K562 treated with DMSO at 1 percent for 24 hours (cell line): ENCODE results near the gene COX5A. TPM values are rescaled to one million over a fixed set of nuclear protein-coding genes. Genes with fewer than 3 reads are reported as not detected.

Source experiments
- total RNA-seq: library from RNA; unstranded; fragments of 300-600 nt; gene quantifications from 2 replicates; pipeline ENCODE4 v1.2.3, GENCODE V29; 2022; ENCODE audit warnings: low read depth; ENCODE audit not compliant: insufficient read depth

COX5A gene
- 394 and 429 TPM in 2 replicates for total RNA-seq

GRCh38 chr15:74937590-74938371 is at the start of gene COX5A:
COX5A (minus strand) TSS chr15:74938073; CDS start chr15:74938014, 59 bp downstream.

GRCh38 chr15:74956648-74957475 is 19.0 kb upstream of the COX5A start, which contains the start of gene RPP25:
RPP25 (minus strand) TSS chr15:74956772; CDS start chr15:74956583, 189 bp downstream.

GRCh38 chr15:74906450-74907162 is 31.3 kb downstream of the COX5A start, which contains the start of gene FAM219B:
FAM219B (minus strand) TSS chr15:74906851; CDS start chr15:74906800, 51 bp downstream.

GRCh38 chr15:74889883-74890664 is 47.8 kb downstream of the COX5A start, which contains the start of gene MPI:
MPI (plus strand) TSS chr15:74890042; CDS start chr15:74890074, 32 bp downstream.

GRCh38 chr15:74873036-74873755 is 64.7 kb downstream of the COX5A start, which contains the start of gene SCAMP2:
SCAMP2 (minus strand) TSS chr15:74873365; CDS start chr15:74873255, 110 bp downstream.

Other genes starting within 250 kb of the COX5A start
- gene EDC3, start 242.0 kb downstream of the COX5A start, total RNA-seq, result 43.1 and 47.7 TPM in 2 replicates
- 0.17 and 0.78 TPM in 2 replicates for gene CYP1A1, start 212.5 kb downstream of the COX5A start, total RNA-seq
- not detected in 2 replicates for gene CYP1A2, start 189.2 kb downstream of the COX5A start, total RNA-seq
- 73.2 and 90.4 TPM in 2 replicates for gene CSK, start 156.0 kb downstream of the COX5A start, total RNA-seq
- not detected in 2 replicates for gene LMAN1L, start 125.2 kb downstream of the COX5A start, total RNA-seq
- not detected in 2 replicates for gene CPLX3, start 111.4 kb downstream of the COX5A start, total RNA-seq
- gene ULK3, start 94.9 kb downstream of the COX5A start, total RNA-seq, result 39.3 and 50.0 TPM in 2 replicates
- gene SCAMP2, start 64.7 kb downstream of the COX5A start, total RNA-seq, result 67.8 and 68.5 TPM in 2 replicates
- 35.1 and 40.3 TPM in 2 replicates for gene MPI, start 48.0 kb downstream of the COX5A start, total RNA-seq
- 20.4 and 21.5 TPM in 2 replicates for gene FAM219B, start 31.2 kb downstream of the COX5A start, total RNA-seq
- 38.6 and 41.0 TPM in 2 replicates for gene RPP25, start 18.7 kb upstream of the COX5A start, total RNA-seq
- gene SCAMP5, start 57.5 kb upstream of the COX5A start, total RNA-seq, result 0.27 TPM in 1 of 2 replicates, not detected in the other
- gene PPCDC, start 85.5 kb upstream of the COX5A start, total RNA-seq, result 14.3 and 17.2 TPM in 2 replicates